WI38 (cell line): ENCODE results near the gene MAGI1.

ENCODE experiments used
- H3K4me3 ChIP-seq: 2 replicates; pipeline ENCODE4 v1.5.1; 2011; ENCODE audit warnings: low read depth, mild to moderate bottlenecking, control low read depth, low read length
- TF ChIP-seq, protein P1 (sequence below): IDR thresholded peaks from 2 replicates; pipeline ENCODE4 v1.5.1; 2012; ENCODE audit warnings: low read depth, mild to moderate bottlenecking, control low read depth, low read length

Gene MAGI1

DNA sequence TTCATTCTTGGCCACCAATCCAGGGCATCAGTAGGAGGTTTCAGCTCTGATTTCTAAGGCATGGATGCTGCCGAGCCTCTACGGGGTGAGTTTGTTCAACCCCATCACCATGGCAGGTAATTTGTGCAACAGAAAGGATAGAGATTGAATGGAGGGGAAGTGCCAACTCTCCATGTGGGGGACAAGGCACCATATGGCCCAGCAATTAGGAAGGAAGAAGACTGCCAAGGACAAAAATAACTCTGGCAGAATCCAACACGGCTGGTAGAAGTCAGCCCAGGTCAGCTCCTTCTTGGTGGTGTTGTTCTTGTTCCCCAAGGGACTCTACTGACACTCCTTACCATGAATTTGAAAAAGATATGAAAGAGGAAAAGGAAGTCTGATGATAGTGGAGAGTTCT is 503.9 kb downstream of the MAGI1 start:
- H3K4me3 ChIP-seq, result no peak overlapping the region
- TF ChIP-seq, protein P1, sequence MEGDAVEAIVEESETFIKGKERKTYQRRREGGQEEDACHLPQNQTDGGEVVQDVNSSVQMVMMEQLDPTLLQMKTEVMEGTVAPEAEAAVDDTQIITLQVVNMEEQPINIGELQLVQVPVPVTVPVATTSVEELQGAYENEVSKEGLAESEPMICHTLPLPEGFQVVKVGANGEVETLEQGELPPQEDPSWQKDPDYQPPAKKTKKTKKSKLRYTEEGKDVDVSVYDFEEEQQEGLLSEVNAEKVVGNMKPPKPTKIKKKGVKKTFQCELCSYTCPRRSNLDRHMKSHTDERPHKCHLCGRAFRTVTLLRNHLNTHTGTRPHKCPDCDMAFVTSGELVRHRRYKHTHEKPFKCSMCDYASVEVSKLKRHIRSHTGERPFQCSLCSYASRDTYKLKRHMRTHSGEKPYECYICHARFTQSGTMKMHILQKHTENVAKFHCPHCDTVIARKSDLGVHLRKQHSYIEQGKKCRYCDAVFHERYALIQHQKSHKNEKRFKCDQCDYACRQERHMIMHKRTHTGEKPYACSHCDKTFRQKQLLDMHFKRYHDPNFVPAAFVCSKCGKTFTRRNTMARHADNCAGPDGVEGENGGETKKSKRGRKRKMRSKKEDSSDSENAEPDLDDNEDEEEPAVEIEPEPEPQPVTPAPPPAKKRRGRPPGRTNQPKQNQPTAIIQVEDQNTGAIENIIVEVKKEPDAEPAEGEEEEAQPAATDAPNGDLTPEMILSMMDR, result no peak

DNA sequence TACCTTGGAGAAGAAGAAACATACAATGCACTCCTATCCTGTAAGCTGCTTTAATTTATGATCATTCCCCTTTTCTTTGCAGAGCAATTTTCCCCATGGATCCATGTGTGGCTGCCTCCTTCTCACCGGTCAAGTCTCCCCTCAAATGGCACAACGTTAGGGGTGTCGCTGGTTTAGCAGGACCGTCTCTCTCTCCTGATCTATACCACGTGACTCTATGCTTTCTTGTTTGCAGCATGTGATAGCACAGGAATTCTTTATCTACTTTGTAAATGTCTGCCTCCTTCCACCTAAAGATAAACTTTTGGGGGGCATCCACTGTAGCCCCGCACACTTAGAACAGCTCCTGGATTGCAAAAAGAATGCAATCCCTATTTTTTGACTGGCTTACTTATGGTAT is 506.0 kb downstream of the MAGI1 start:
- no peak overlapping the region for H3K4me3 ChIP-seq
- TF ChIP-seq, protein P1, result no peak

DNA sequence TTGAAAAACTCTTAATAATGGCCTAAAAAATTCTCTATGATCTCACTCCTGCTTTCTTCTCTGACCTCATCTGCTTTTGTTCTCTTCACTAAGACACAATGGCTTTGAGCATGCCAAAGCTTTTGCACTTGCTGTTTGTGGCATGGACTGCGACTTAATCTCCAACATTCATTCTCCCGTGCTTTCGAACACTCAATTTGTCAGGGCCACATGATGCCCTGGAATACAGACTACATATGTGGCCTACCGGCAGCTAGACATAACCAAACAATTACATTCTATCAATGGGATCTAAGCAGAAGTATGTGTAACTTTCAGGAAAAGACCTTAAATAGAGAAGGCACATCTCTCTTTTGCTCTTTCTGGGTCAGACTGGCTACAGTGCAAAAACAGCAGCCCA is 506.5 kb downstream of the MAGI1 start:
- H3K4me3 ChIP-seq, result no peak overlapping the region
- TF ChIP-seq, protein P1, result no peak

DNA sequence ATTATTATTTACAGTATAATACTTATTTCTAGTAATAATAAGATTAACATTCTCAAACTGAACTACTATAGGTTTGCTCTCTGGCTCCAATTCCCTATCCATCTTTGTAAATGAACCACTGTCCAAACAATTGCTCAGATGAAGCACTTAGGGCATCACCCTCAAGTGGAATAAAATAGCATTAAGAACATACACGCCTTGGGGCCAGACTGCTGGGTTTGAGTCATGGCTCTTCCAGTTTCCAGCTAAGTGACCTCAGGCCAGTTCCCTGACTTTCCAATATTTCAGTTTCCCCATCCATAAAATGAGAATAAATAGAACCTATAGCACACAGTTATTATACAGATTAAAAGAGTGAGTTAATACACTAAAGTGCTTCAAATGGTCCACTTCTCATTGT is 507.2 kb downstream of the MAGI1 start:
- no peak overlapping the region for H3K4me3 ChIP-seq
- TF ChIP-seq, protein P1, result no peak

DNA sequence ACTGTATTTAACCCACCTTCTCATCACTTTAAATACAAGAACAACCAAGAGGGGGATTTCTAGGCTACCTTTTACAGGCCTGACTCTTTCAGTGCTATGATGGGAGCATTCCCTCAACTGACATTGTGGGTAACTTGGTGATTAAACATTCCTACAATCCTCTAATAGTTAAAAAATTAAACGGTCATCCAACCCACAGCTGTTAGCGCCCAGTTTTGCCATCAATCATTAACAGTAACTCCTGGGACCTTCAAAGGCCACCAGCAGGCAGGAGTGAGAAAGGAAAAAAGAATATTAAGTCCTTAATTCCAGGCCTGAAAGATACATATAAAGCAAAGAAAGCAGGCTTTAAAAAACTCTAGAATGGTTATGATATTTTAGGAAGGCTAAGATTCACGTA is 512.1 kb downstream of the MAGI1 start:
- H3K4me3 ChIP-seq, result no peak overlapping the region

DNA sequence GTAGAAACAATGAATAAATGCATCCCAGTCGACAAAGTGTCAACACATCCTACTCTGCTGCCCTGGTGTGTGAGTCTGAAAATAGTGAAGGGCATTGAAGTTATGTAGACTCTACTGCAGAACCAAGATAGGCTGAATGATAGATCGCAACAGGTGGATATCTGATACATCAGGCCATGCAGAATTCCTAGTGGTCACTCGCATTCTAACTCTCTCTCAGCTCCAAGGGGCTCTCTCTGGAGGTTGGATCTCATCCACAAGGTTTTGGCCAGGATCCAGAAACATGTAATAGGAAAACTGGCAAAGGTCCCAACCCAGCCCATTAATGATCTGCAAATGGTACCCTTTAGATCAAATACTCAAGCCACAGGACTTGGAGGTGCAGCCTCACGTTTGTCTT is 514.1 kb downstream of the MAGI1 start:
- no peak overlapping the region for H3K4me3 ChIP-seq
- TF ChIP-seq, protein P1, result no peak

More for the DNA sequence above, 512.1 kb downstream of the MAGI1 start:
- TF ChIP-seq, protein P1, result no peak

DNA sequence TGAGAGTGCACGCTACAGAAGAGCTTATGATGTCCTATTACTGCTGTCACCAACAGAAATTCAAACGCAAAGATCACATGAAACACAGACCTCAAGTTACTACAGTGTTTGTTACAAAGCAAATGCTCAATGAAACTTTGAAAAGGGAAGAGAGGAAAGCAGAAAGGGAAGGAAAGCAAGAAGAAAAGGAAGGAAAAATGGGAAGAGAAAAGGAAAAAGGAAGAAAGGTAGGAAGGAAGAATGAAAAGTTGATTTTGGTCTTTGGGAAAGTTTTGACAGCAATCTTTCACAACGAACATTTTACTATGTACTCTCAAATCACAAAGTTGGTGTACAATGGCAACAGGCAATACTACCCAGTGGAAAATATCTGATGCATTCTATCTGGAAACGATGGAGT is 514.8 kb downstream of the MAGI1 start:
- TF ChIP-seq, protein P1, result no peak
- no peak overlapping the region for H3K4me3 ChIP-seq
